Panc1 (cell line): ENCODE measurements around the gene SLX1A.

Experiments used
- CTCF ChIP-seq: fragments of 450-650 bp; IDR thresholded peaks from 2 replicates; pipeline ENCODE4 v1.5.1; 2017; ENCODE audit warnings: mild to moderate bottlenecking
- POLR2AphosphoS5 ChIP-seq: IDR thresholded peaks from 2 replicates; pipeline ENCODE4 v1.6.1; 2012; ENCODE audit warnings: mild to moderate bottlenecking, low read depth, low read length, moderate library complexity
- SIN3A ChIP-seq: IDR thresholded peaks from 2 replicates; pipeline ENCODE4 v1.6.1; 2012; ENCODE audit warnings: low read depth, mild to moderate bottlenecking, low read length, moderate library complexity, borderline replicate concordance; ENCODE audit not compliant: insufficient read depth
- TCF7L2 ChIP-seq: IDR thresholded peaks from 2 replicates; pipeline ENCODE4 v1.6.1; 2011; ENCODE audit warnings: mild to moderate bottlenecking, low read depth, low read length, inconsistent platforms
- TF ChIP-seq, protein P1 (sequence below), 2 experiments: IDR thresholded peaks; 2 replicates each; pipeline ENCODE4 v1.6.1; 2011 to 2012; ENCODE audit warnings: low read depth in 2 of 2, control low read depth in 1 of 2, low read length in 1 of 2, mild to moderate bottlenecking in 1 of 2, moderate library complexity in 1 of 2; ENCODE audit not compliant: insufficient read depth in 1 of 2

GRCh38 chr16:30163538-30163937 is 30.1 kb upstream of the SLX1A start:
- TF ChIP-seq CTCF = no peak
- TF ChIP-seq POLR2AphosphoS5 = no peak
- TF ChIP-seq, protein P1, sequence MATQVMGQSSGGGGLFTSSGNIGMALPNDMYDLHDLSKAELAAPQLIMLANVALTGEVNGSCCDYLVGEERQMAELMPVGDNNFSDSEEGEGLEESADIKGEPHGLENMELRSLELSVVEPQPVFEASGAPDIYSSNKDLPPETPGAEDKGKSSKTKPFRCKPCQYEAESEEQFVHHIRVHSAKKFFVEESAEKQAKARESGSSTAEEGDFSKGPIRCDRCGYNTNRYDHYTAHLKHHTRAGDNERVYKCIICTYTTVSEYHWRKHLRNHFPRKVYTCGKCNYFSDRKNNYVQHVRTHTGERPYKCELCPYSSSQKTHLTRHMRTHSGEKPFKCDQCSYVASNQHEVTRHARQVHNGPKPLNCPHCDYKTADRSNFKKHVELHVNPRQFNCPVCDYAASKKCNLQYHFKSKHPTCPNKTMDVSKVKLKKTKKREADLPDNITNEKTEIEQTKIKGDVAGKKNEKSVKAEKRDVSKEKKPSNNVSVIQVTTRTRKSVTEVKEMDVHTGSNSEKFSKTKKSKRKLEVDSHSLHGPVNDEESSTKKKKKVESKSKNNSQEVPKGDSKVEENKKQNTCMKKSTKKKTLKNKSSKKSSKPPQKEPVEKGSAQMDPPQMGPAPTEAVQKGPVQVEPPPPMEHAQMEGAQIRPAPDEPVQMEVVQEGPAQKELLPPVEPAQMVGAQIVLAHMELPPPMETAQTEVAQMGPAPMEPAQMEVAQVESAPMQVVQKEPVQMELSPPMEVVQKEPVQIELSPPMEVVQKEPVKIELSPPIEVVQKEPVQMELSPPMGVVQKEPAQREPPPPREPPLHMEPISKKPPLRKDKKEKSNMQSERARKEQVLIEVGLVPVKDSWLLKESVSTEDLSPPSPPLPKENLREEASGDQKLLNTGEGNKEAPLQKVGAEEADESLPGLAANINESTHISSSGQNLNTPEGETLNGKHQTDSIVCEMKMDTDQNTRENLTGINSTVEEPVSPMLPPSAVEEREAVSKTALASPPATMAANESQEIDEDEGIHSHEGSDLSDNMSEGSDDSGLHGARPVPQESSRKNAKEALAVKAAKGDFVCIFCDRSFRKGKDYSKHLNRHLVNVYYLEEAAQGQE (IDR thresholded peaks at IDR 0.05; ENCODE audit: insufficient read depth in 1 of 2, low read depth in 2 of 2, low read length in 1 of 2) = no peak
- no peak for TF ChIP-seq TCF7L2
- TF ChIP-seq SIN3A = no peak
